T-helper 17 cell (primary cell): ENCODE measurements around the gene JAZF1. TPM values are rescaled to one million over a fixed set of nuclear protein-coding genes. Genes with fewer than 3 reads are reported as not detected.

Source experiments
- ATAC-seq: fragments of 150-1000 bp; cut with Tn5 transposase; 2 replicates; pipeline ENCODE4 v1.10.0; 2021; ENCODE audit warnings: mild to moderate bottlenecking, moderate library complexity
- DNase-seq, 3 donors: peaks; one replicate each; pipeline versions ENCODE4 v3.0.0 to v3.0.0-alpha.2; 2020 to 2021
- H3K9me3 ChIP-seq: one replicate; pipeline ENCODE4 v1.7.0; 2013; ENCODE audit warnings: low read length, mild to moderate bottlenecking; ENCODE audit not compliant: control insufficient read depth, poor library complexity, severe bottlenecking
- H3K27ac Mint-ChIP-seq: one replicate; pipeline ENCODE4 v1.8.0; 2022; ENCODE audit warnings: mild to moderate bottlenecking, moderate library complexity, mixed read lengths
- H3K27me3 Mint-ChIP-seq: one replicate; pipeline ENCODE4 v1.8.0; 2022; ENCODE audit warnings: mixed read lengths
- H3K36me3 Mint-ChIP-seq: one replicate; pipeline ENCODE4 v1.8.0; 2022; ENCODE audit warnings: low read depth, mixed read lengths
- H3K4me1 Mint-ChIP-seq: one replicate; pipeline ENCODE4 v1.8.0; 2022; ENCODE audit warnings: mild to moderate bottlenecking, mixed read lengths
- H3K4me3 Mint-ChIP-seq: one replicate; pipeline ENCODE4 v1.8.0; 2022; ENCODE audit warnings: mild to moderate bottlenecking, moderate library complexity, mixed read lengths
- total RNA-seq, 4 donors: library from RNA in 2 of 4; stranded (reverse) in 2 of 4; gene quantifications; one replicate each; pipeline ENCODE4 v1.2.3 and lab custom pipeline; 2022 to 2026

JAZF1 gene
- total RNA-seq, 2 donors from 2014 or later, result 12.4 to 13.4 TPM

GRCh38 chr7:27999829-28000228 is 180.8 kb downstream of the JAZF1 start:
- DNase-seq (no peak), ATAC-seq (no peak)
- Mint-ChIP-seq H3K4me3 (no peak overlapping the region), H3K36me3 (peaks cover 2% of the 10 kb centered on the region), H3K27ac (no peak overlapping the region), H3K4me1 (peaks cover 8% of the 10 kb centered on the region), H3K27me3 (no peaks in the 10 kb centered on the region)
- H3K9me3 ChIP-seq, result no peaks in the 10 kb centered on the region

DNA sequence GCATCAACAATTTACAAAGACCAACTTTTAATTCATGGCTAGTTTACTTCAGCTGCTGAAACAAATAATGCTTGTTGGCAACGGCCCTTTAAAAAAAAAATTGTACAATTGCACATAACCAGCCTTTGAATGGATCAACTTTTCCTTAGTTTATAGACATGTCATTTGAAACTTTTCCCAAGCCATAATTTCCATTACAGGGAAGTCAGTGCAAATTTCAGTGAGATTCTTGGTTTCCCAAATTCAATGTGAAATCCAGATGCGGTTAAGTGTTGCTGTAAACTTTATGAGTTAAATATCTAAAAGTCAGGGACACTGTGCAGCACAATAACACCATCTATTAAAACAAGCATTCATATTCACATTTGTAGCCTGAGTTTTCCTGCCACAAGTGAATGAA is 182.2 kb downstream of the JAZF1 start:
- no peak for DNase-seq
- ATAC-seq, result no peak
- no peaks in the 10 kb centered on the region for H3K9me3 ChIP-seq
- Mint-ChIP-seq H3K36me3 (peaks cover 3% of the 10 kb centered on the region), H3K27me3 (no peaks in the 10 kb centered on the region), H3K27ac (no peak overlapping the region), H3K4me3 (no peak overlapping the region), H3K4me1 (peaks cover 7% of the 10 kb centered on the region)

DNA sequence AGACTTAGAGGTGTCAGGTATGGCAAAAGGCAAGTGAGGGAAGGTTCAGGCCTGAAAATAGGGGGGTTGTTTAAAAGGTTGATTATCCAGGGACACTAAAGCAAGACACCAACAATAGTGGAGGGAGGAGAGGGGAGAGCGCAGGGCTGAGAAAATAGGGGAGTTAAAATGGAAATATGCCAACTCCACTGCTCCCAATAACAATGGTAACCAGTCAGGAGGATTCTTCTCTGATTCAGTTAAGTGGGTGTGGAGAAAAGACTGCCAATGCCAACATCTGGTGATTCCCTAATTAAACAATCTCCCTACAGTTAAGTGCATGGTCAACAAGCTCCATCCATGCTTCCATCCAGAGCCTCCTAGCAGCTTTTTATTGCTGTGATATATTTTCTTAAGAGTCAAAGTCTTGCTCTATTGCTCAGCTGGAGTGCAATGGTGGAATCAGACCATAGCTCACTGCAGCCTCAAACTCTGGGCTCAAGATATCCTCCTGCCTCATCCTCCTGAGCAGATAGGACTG is 183.3 kb downstream of the JAZF1 start:
- no peak for ATAC-seq

DNA sequence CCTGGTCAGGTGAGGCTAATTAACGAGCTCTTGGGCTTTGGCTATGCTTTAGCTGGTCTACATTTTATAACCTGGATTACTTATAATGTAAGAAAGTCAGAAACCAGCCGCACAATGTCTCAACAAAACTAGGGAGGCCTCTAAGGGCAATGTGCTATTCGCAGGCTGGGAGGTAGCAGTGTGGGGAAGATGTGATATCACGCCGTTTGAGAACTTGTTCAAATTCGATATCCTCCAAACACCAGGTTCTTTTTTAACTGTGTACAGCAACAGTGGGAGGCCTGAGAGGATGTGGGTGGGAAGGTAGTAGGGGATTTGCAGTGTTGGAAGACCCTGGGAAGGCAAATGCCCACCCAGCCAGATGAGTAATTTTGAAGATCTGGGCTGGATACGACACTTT is 184.5 kb downstream of the JAZF1 start:
- H3K27me3 Mint-ChIP-seq, result no peaks in the 10 kb centered on the region
- no peak for DNase-seq
- no peaks in the 10 kb centered on the region for H3K9me3 ChIP-seq
- peaks cover 6% of the 10 kb centered on the region for H3K36me3 Mint-ChIP-seq
- peaks cover 11% of the 10 kb centered on the region for H3K4me1 Mint-ChIP-seq
- no peak overlapping the region for H3K4me3 Mint-ChIP-seq
- ATAC-seq, result no peak
- no peak overlapping the region for H3K27ac Mint-ChIP-seq

More for the DNA sequence above, 183.3 kb downstream of the JAZF1 start:
- Mint-ChIP-seq H3K27ac (no peak overlapping the region), H3K4me1 (peaks cover 12% of the 10 kb centered on the region), H3K36me3 (peaks cover 6% of the 10 kb centered on the region), H3K4me3 (no peak overlapping the region), H3K27me3 (no peaks in the 10 kb centered on the region)
- no peak for DNase-seq
- H3K9me3 ChIP-seq, result no peaks in the 10 kb centered on the region

- DNase-seq, result no peak
- no peaks in the 10 kb centered on the region for H3K9me3 ChIP-seq
- no peak for ATAC-seq
- Mint-ChIP-seq H3K36me3 (peaks cover 6% of the 10 kb centered on the region), H3K27me3 (no peaks in the 10 kb centered on the region), H3K27ac (no peak overlapping the region), H3K4me1 (peaks cover 12% of the 10 kb centered on the region), H3K4me3 (no peak overlapping the region)
These were observed 185.4 kb downstream of the JAZF1 start for GRCh38 chr7:27995228-27995627.

- Mint-ChIP-seq H3K27me3 (no peaks in the 10 kb centered on the region), H3K4me3 (no peak overlapping the region), H3K27ac (no peak overlapping the region), H3K36me3 (peaks cover 4% of the 10 kb centered on the region), H3K4me1 (peaks cover 9% of the 10 kb centered on the region)
- H3K9me3 ChIP-seq, result no peaks in the 10 kb centered on the region
- ATAC-seq (no peak), DNase-seq (no peak)
These were observed 186.0 kb downstream of the JAZF1 start for GRCh38 chr7:27994639-27995038.

DNA sequence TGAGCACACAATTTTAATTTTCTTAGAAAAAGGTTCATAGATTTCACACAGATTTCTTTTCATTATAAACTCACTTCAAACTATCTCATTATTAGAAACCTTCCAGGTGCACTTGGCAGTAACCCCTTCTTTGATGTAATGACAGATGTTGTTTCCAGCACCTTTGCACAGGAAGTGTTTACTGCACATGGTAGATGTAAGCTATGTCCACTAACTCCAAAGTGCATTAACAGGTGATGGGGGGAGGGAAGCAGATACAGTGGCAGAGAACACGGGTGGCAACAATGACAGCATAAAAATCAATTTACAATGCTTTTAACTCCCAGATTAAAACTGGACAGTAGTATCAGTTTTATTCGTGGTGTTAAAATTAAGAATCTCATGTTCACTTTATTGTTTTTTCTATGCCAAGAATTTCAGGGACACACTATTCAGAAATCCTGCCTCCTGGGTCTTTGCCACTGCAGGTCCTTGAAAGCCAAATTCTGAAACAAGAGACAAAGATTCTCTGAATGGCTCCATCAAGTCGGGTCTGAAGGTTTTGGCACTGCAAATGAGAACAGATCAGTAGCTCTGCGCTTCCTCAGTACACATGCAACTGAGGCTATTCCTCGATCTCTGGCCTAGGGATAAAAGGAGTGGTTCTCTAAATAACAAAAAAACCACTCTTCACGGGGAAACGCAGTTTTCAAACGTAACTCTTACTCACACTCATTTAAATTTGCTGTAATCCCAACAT is 187.7 kb downstream of the JAZF1 start:
- Mint-ChIP-seq H3K36me3 (peaks cover 3% of the 10 kb centered on the region), H3K4me1 (peaks cover 8% of the 10 kb centered on the region), H3K4me3 (no peak overlapping the region), H3K27ac (no peak overlapping the region), H3K27me3 (no peaks in the 10 kb centered on the region)
- DNase-seq, result no peak
- H3K9me3 ChIP-seq, result no peaks in the 10 kb centered on the region
- no peak for ATAC-seq

DNA sequence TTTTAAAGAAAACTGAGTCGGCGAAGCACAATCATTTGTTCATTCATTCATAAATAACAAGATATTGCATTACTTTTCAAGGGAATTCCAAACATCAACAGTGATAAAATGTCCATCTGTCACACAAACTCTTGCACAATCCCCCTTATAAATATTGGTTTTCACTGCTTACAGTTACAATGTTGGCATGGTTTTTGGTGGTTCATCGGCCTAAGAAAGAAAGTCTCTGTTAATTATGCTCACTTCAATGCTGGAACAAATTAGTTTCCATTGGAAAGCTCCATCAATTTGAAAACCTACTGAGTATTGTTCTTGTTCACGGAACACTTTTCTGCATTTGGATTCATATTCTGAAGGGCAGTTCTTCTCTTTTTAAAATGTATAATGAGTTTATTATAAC is 188.5 kb downstream of the JAZF1 start:
- Mint-ChIP-seq H3K27me3 (no peaks in the 10 kb centered on the region), H3K27ac (no peak overlapping the region)
- H3K9me3 ChIP-seq, result no peaks in the 10 kb centered on the region

GRCh38 chr7:27991006-27991528 is 189.5 kb downstream of the JAZF1 start:
- ATAC-seq (no peak), DNase-seq (no peak)
- Mint-ChIP-seq H3K36me3 (peaks cover 3% of the 10 kb centered on the region), H3K4me3 (no peak overlapping the region), H3K4me1 (peaks cover 10% of the 10 kb centered on the region), H3K27me3 (no peaks in the 10 kb centered on the region), H3K27ac (peak overlapping the region; percentile 68)
- no peaks in the 10 kb centered on the region for H3K9me3 ChIP-seq

More for the DNA sequence above, 188.5 kb downstream of the JAZF1 start:
- DNase-seq, result no peak
- peaks cover 3% of the 10 kb centered on the region for H3K36me3 Mint-ChIP-seq
- ATAC-seq, result no peak
- H3K4me1 Mint-ChIP-seq, result peaks cover 8% of the 10 kb centered on the region
- H3K4me3 Mint-ChIP-seq, result no peak overlapping the region

DNA sequence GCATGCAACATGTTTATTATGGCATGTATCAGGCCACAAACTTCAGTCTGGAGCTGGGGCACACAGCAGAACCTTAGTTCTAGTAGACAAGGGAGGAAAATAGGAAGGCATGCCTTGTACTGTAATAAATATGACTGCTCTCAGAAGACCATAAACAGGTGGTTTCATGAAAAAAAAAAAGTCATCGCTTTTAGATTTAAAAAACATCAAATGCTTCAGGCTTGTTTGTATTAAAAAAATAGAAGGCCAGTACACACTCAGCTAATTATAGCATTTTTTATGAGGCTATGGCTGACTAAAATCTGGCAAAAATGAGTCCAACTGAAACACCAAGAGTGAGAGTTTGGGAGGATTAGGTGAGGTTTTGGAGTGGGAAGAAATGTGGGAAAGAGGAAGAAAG is 204.1 kb downstream of the JAZF1 start:
- ATAC-seq, result no peak
- Mint-ChIP-seq H3K27me3 (no peaks in the 10 kb centered on the region), H3K27ac (no peak overlapping the region), H3K36me3 (peaks cover 2% of the 10 kb centered on the region), H3K4me1 (peaks cover 18% of the 10 kb centered on the region), H3K4me3 (no peak overlapping the region)
- DNase-seq, result no peak
- no peaks in the 10 kb centered on the region for H3K9me3 ChIP-seq

DNA sequence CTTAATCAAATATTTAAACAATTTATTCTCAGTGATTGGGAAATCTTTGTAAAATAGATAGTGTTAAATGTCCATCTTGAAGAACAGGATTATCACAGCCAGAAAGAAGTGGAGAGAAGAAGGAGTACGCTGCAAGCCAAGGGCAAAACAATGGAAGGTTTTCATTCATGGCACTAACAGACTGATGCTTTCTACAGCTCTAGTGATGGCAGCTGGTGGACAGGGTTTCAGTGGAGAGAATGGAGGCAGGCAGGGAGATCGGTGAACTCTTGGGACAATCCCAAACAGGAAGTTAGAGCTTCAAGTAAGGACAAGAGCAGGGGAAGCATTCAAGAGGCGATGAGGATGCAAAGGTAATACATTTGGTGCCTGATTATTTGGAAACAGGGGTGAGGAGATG is 207.0 kb downstream of the JAZF1 start:
- no peaks in the 10 kb centered on the region for H3K9me3 ChIP-seq
- Mint-ChIP-seq H3K27ac (peak overlapping the region; percentile 3), H3K4me1 (peaks cover 23% of the 10 kb centered on the region), H3K4me3 (no peak overlapping the region), H3K36me3 (peaks cover 2% of the 10 kb centered on the region), H3K27me3 (no peaks in the 10 kb centered on the region)
- DNase-seq (no peak), ATAC-seq (no peak)

GRCh38 chr7:27972276-27972675 is 208.3 kb downstream of the JAZF1 start:
- H3K9me3 ChIP-seq, result no peaks in the 10 kb centered on the region
- Mint-ChIP-seq H3K36me3 (peaks cover 2% of the 10 kb centered on the region), H3K4me3 (peak overlapping the region; percentile 87), H3K4me1 (peaks cover 23% of the 10 kb centered on the region), H3K27me3 (no peaks in the 10 kb centered on the region), H3K27ac (peak overlapping the region; percentile 86)
- ATAC-seq, result peak; percentile 71
- no peak for DNase-seq

DNA sequence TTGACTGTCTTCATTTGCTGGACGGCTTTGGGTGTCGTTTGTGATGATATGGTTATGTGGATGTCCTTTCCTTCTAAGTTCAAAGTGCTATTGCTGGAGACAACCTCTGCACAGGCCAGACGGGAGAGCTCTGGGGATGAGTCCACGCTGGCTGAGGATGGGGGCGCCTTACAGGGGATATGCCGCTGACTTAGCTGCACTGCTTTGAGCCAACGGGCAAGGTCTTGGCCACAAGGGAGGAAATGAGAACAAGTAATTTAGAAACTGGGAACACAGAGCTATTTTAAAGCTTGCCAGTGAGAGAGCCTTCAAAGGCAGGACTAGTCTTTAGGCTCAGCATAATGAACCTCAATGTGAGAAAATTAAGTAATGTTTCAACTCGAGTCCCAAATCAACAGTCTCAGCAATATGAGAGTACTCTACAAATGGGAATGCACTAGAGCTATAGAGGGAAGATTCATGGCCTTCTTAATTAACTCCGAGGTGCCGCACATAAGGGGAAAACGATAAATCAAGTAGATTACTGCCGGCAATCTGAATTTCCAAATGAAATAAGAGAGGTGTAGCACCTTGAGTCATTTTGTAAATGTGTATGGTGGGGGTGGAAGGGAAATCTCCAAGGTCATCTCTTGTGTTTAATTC is 209.3 kb downstream of the JAZF1 start:
- DNase-seq (no peak), ATAC-seq (no peak)
- H3K4me3 Mint-ChIP-seq, result peak overlapping the region; percentile 19
- peaks cover 2% of the 10 kb centered on the region for H3K36me3 Mint-ChIP-seq
- no peaks in the 10 kb centered on the region for H3K27me3 Mint-ChIP-seq
- H3K4me1 Mint-ChIP-seq, result peaks cover 23% of the 10 kb centered on the region
- no peaks in the 10 kb centered on the region for H3K9me3 ChIP-seq
- peak overlapping the region; percentile 86 for H3K27ac Mint-ChIP-seq
